GM12878 (cell line): ENCODE measurements around the gene DCAF5. TPM values are rescaled to one million over a fixed set of nuclear protein-coding genes. Genes with fewer than 3 reads are reported as not detected.

Experiments used
- ATAC-seq: fragments of 200-7000 bp; cut with Tn5 transposase; 3 replicates; pipeline ENCODE4 v1.9.1; 2020; ENCODE audit warnings: mild to moderate bottlenecking, moderate library complexity
- BruUV-seq: library from RNA; stranded (reverse); fragments of 400-500 nt; replicated peaks from 2 replicates; lab custom pipeline; 2021; lab: Mats Ljungman, UMichigan
- CTCF ChIA-PET: fragments of 300-600 bp; sonication (Branson Sonifier 250); formaldehyde crosslinking; extraction: SDS; loops from one replicate; lab custom pipeline; 2021; ENCODE audit warnings: inconsistent platforms; lab: Yijun Ruan, JAX
- POLR2A ChIA-PET: fragments of 350-600 bp; formaldehyde crosslinking; extraction: SDS; loops from one replicate; lab custom pipeline; 2021; ENCODE audit warnings: inconsistent platforms; lab: Charles Lee
- RAD21 ChIA-PET: fragments of 300-600 bp; sonication (Branson Sonifier 250); formaldehyde crosslinking; loops from one replicate; lab custom pipeline; 2023; ENCODE audit warnings: antibody characterized with exemption; ENCODE audit not compliant: unreplicated experiment; lab: Charles Lee
- SMC1A ChIA-PET: fragments of 300-600 bp; sonication (Branson Sonifier 250); formaldehyde crosslinking; loops from one replicate; lab custom pipeline; 2023; ENCODE audit not compliant: unreplicated experiment, uncharacterized antibody; lab: Charles Lee
- DNase-seq: peaks from one replicate; pipeline ENCODE4 v3.0.0-alpha.2; 2011; ENCODE audit warnings: low read depth, low spot score
- FAIRE-seq: peaks from 3 replicates; lab custom pipeline; 2011; peaks lifted over from hg19 to GRCh38; lab: Jason Lieb, UNC
- H2AFZ ChIP-seq: 2 replicates; pipeline ENCODE4 v1.6.0; 2011; ENCODE audit warnings: low read depth, low read length, control low read depth; ENCODE audit not compliant: control insufficient read depth
- H3K27ac ChIP-seq: 2 replicates; pipeline ENCODE4 v1.5.1; 2011; ENCODE audit warnings: control low read depth; ENCODE audit not compliant: control insufficient read depth, insufficient read depth
- H3K27me3 ChIP-seq, 2 experiments: replicated peaks in 1 of 2; 2 replicates each; pipeline versions ENCODE4 v1.6.0 to v1.6.1; 2011; ENCODE audit warnings: low read length in 1 of 2; ENCODE audit not compliant: control insufficient read depth in 2 of 2, insufficient read depth in 2 of 2
- H3K36me3 ChIP-seq, 2 experiments: 2 replicates each; pipeline ENCODE4 v1.5.1; 2011; ENCODE audit warnings: low read length in 1 of 2; ENCODE audit not compliant: control insufficient read depth in 2 of 2, insufficient read depth in 2 of 2
- H3K4me1 ChIP-seq: 2 replicates; pipeline ENCODE4 v1.6.1; 2011; ENCODE audit warnings: mild to moderate bottlenecking, low read length, moderate library complexity, mixed read lengths; ENCODE audit not compliant: control insufficient read depth, insufficient read depth
- H3K4me2 ChIP-seq: 2 replicates; pipeline ENCODE4 v1.6.0; 2011; ENCODE audit warnings: control low read depth; ENCODE audit not compliant: control insufficient read depth, insufficient read depth
- H3K4me3 ChIP-seq: fragments of 200-600 bp; sonication (generic); 2 replicates; pipeline ENCODE4 v1.5.1; 2016
- H3K79me2 ChIP-seq: 2 replicates; pipeline ENCODE4 v1.6.0; 2011; ENCODE audit warnings: low read length; ENCODE audit not compliant: control insufficient read depth, insufficient read depth
- H3K9ac ChIP-seq: 2 replicates; pipeline ENCODE4 v1.8.0; 2011; ENCODE audit warnings: low read length, control low read depth, mixed read lengths; ENCODE audit not compliant: control insufficient read depth, insufficient read depth
- H3K9me3 ChIP-seq: replicated peaks from 3 replicates; pipeline ENCODE4 v1.5.1; 2011; ENCODE audit warnings: mild to moderate bottlenecking, low read length; ENCODE audit not compliant: control insufficient read depth, insufficient read depth
- H4K20me1 ChIP-seq: 2 replicates; pipeline ENCODE4 v1.6.0; 2011; ENCODE audit not compliant: control insufficient read depth, insufficient read depth
- CEBPB ChIP-seq, 2 experiments: fragments of 150-350 bp in 1 of 2; IDR thresholded peaks; 2 replicates each; pipeline ENCODE4 v1.6.1; 2012 to 2014; ENCODE audit warnings: low read depth in 2 of 2, low read length in 2 of 2, borderline replicate concordance in 1 of 2, inconsistent platforms in 1 of 2
- CREB1 ChIP-seq: IDR thresholded peaks from 2 replicates; pipeline ENCODE4 v1.6.1; 2012; ENCODE audit warnings: low read depth, mild to moderate bottlenecking, inconsistent platforms
- IRF4 ChIP-seq: IDR thresholded peaks from 2 replicates; pipeline ENCODE4 v1.6.1; 2011; ENCODE audit warnings: low read depth, low read length
- JUND ChIP-seq: IDR thresholded peaks from 2 replicates; pipeline ENCODE4 v1.6.1; 2012; ENCODE audit warnings: low read depth, mild to moderate bottlenecking, low read length, improper control_type of control experiment, moderate library complexity
- SMAD5 ChIP-seq: IDR thresholded peaks from 2 replicates; pipeline ENCODE4 v1.6.1; 2016; ENCODE audit warnings: antibody characterized with exemption, low read depth
- TCF3 ChIP-seq: IDR thresholded peaks from 2 replicates; pipeline ENCODE4 v1.6.1; 2012; ENCODE audit warnings: low read depth, mild to moderate bottlenecking, low read length, borderline replicate concordance; ENCODE audit not compliant: insufficient read depth
- WGBS: methylation state at CpG from one replicate; pipeline ENCODE4 v1.1.6; 2016; ENCODE audit warnings: low lambda C conversion rate; ENCODE audit not compliant: insufficient replicate concordance, insufficient coverage; ENCODE audit errors: missing lambda C conversion rate; 5-methylcytosine and 5-hydroxymethylcytosine counted together
- in situ Hi-C: fragments of 300-500 bp; cut with MboI; formaldehyde crosslinking; loops from 9 replicates; pipeline ENCODE4 v1.14.3; 2018; ENCODE audit warnings: mixed read lengths
- intact Hi-C: fragments of 100-400 bp; cut with micrococcal nuclease; formaldehyde crosslinking; loops from one replicate; pipeline ENCODE4 v1.14.2; 2022; ENCODE audit not compliant: unreplicated experiment
- polyA plus RNA-seq, 11 experiments: library from polyadenylated mRNA; depleted of rRNA in 4 of 11; unstranded in 6 of 11; stranded (reverse) in 5 of 11; fragments of >200 nt; fragmentation: Nextera tagmentation in 4 of 11; fragmentation: Illumina TruSeq in 1 of 11; extraction: Ambion mirVana in 4 of 11; extraction: Trizol in 1 of 11; gene quantifications; 1 replicate in 1 of 11; 2 replicates in 10 of 11; pipeline versions ENCODE4 v1.2.1 to v1.2.3, GENCODE V29; 2011 to 2016; ENCODE audit warnings: inconsistent platforms in 2 of 11, missing spikeins in 2 of 11, low read depth in 1 of 11
- total RNA-seq, 4 experiments: library from RNA; depleted of rRNA in 3 of 4; stranded (reverse); fragments of >200 nt in 3 of 4; fragmentation: Illumina TruSeq in 1 of 4; extraction: Trizol in 1 of 4; gene quantifications; 2 replicates each; pipeline versions ENCODE4 v1.2.1 to v1.2.3, GENCODE V29; 2013 to 2021
- TF ChIP-seq, protein P1 (sequence below): fragments of 450-650 bp; IDR thresholded peaks from 2 replicates; pipeline ENCODE4 v1.6.1; 2017; ENCODE audit warnings: mild to moderate bottlenecking
- TF ChIP-seq, protein P2 (sequence below): fragments of 450-650 bp; IDR thresholded peaks from 2 replicates; pipeline ENCODE4 v1.6.1; 2017; ENCODE audit warnings: mild to moderate bottlenecking, low read depth, inconsistent platforms; ENCODE audit not compliant: poor library complexity, severe bottlenecking
- TF ChIP-seq, protein P3 (sequence below): IDR thresholded peaks from 2 replicates; pipeline ENCODE4 v1.6.1; 2012; ENCODE audit warnings: low read depth, low read length, improper control_type of control experiment
- TF ChIP-seq, protein P4 (sequence below): fragments of 450-650 bp; IDR thresholded peaks from 2 replicates; pipeline ENCODE4 v1.6.1; 2016; ENCODE audit warnings: mild to moderate bottlenecking, moderate library complexity, borderline replicate concordance
- TF ChIP-seq, protein P5 (sequence below): fragments of 450-650 bp; IDR thresholded peaks from 2 replicates; pipeline ENCODE4 v1.6.1; 2017; ENCODE audit warnings: antibody characterized with exemption, mild to moderate bottlenecking, moderate library complexity

DCAF5 gene
- total and polyA plus RNA-seq, 10 of the 15 experiments (the other 5 are each of a cell fraction or from before 2014, with no cell fraction given): 6.8 to 38.1 (median 19.1) TPM

DNA sequence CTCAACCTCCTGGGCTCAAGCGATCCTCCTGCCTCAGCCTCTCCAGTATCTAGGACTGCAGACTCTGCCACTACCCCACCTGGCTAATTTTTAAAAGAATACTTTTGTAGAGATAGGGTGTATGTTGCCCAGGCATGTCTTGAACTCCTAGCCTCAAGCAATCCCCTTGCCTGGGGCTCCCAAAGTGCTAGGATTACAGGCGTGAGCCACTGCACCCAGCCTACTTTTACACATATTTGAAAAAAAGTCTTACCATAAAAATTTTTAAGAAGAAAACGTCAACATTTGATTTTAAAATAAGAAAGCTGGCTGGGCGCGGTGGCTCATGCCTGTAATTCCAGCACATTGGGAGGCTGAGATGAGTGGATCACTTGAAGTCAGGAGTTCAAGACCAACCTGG is 46.5 kb downstream of the DCAF5 start (continued):
- TF ChIP-seq, protein P1, sequence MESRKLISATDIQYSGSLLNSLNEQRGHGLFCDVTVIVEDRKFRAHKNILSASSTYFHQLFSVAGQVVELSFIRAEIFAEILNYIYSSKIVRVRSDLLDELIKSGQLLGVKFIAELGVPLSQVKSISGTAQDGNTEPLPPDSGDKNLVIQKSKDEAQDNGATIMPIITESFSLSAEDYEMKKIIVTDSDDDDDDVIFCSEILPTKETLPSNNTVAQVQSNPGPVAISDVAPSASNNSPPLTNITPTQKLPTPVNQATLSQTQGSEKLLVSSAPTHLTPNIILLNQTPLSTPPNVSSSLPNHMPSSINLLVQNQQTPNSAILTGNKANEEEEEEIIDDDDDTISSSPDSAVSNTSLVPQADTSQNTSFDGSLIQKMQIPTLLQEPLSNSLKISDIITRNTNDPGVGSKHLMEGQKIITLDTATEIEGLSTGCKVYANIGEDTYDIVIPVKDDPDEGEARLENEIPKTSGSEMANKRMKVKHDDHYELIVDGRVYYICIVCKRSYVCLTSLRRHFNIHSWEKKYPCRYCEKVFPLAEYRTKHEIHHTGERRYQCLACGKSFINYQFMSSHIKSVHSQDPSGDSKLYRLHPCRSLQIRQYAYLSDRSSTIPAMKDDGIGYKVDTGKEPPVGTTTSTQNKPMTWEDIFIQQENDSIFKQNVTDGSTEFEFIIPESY: no peak
- TF ChIP-seq, protein P2, sequence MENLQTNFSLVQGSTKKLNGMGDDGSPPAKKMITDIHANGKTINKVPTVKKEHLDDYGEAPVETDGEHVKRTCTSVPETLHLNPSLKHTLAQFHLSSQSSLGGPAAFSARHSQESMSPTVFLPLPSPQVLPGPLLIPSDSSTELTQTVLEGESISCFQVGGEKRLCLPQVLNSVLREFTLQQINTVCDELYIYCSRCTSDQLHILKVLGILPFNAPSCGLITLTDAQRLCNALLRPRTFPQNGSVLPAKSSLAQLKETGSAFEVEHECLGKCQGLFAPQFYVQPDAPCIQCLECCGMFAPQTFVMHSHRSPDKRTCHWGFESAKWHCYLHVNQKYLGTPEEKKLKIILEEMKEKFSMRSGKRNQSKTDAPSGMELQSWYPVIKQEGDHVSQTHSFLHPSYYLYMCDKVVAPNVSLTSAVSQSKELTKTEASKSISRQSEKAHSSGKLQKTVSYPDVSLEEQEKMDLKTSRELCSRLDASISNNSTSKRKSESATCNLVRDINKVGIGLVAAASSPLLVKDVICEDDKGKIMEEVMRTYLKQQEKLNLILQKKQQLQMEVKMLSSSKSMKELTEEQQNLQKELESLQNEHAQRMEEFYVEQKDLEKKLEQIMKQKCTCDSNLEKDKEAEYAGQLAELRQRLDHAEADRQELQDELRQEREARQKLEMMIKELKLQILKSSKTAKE: no peak
- TF ChIP-seq TCF3 (no peak), IRF4 (no peak)

DNA sequence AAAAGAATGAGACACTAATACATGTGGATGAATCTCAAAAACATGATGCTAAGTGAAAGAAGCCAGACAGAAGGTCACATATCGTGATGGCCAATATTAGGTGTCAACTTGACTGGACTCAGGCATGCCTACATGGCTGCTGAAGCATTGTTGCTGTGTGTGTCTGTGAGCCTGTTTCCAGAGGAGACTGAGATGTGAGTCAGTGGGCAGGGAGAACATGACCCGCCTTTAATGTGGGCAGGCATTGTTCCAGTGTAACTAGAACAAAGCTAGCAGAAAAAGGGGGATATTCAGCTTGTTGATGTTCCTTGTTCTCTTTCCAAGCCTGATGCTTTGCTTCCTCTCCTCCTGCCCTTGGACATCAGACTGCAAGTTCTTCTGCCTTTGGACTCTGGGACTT is 47.6 kb downstream of the DCAF5 start:
- Histone ChIP-seq H4K20me1 (no peaks in the 10 kb centered on the region), H3K9ac (no peak overlapping the region), H3K4me3 (no peak overlapping the region), H3K27me3 (no peaks in the 10 kb centered on the region), H3K36me3 (peaks cover 4 to 9% of the 10 kb centered on the region in 2 experiments; a peak in 3 of 4 replicates), H3K9me3 (no peaks in the 10 kb centered on the region), H3K4me1 (no peaks in the 10 kb centered on the region), H2AFZ (no peak overlapping the region), H3K27ac (no peak overlapping the region), H3K4me2 (no peak overlapping the region), H3K79me2 (no peaks in the 10 kb centered on the region)
- ChIA-PET CTCF (interaction anchor here (0.7 kb wide), 1 partner anchor 16 kb away, joined by 3 read pairs; no protein-coding TSS in a partner anchor), RAD21 (no interaction called here), POLR2A (no interaction called here), SMC1A (interaction anchor here (4.7 kb wide), 1 partner anchor 194 kb away, joined by 45 read pairs; no protein-coding TSS in a partner anchor)
- DNase-seq: no peak
- ATAC-seq: no peak
- no TSS peak for BruUV-seq
- intact Hi-C loops: no loop called here
- in situ Hi-C loops: no loop called here
- no peak for FAIRE-seq
- WGBS: 86% methylated on average over 2 of the region's 2 CpGs
- TF ChIP-seq, protein P3, sequence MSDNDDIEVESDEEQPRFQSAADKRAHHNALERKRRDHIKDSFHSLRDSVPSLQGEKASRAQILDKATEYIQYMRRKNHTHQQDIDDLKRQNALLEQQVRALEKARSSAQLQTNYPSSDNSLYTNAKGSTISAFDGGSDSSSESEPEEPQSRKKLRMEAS: no peak
- TF ChIP-seq, protein P4, sequence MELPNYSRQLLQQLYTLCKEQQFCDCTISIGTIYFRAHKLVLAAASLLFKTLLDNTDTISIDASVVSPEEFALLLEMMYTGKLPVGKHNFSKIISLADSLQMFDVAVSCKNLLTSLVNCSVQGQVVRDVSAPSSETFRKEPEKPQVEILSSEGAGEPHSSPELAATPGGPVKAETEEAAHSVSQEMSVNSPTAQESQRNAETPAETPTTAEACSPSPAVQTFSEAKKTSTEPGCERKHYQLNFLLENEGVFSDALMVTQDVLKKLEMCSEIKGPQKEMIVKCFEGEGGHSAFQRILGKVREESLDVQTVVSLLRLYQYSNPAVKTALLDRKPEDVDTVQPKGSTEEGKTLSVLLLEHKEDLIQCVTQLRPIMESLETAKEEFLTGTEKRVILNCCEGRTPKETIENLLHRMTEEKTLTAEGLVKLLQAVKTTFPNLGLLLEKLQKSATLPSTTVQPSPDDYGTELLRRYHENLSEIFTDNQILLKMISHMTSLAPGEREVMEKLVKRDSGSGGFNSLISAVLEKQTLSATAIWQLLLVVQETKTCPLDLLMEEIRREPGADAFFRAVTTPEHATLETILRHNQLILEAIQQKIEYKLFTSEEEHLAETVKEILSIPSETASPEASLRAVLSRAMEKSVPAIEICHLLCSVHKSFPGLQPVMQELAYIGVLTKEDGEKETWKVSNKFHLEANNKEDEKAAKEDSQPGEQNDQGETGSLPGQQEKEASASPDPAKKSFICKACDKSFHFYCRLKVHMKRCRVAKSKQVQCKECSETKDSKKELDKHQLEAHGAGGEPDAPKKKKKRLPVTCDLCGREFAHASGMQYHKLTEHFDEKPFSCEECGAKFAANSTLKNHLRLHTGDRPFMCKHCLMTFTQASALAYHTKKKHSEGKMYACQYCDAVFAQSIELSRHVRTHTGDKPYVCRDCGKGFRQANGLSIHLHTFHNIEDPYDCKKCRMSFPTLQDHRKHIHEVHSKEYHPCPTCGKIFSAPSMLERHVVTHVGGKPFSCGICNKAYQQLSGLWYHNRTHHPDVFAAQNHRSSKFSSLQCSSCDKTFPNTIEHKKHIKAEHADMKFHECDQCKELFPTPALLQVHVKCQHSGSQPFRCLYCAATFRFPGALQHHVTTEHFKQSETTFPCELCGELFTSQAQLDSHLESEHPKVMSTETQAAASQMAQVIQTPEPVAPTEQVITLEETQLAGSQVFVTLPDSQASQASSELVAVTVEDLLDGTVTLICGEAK: no peak
- TF ChIP-seq CEBPB (IDR thresholded peaks at IDR 0.05; ENCODE audit: borderline replicate concordance in 1 of 2, low read depth in 2 of 2, low read length in 2 of 2) (no peak), CREB1 (no peak), JUND (no peak), SMAD5 (no peak)
- TF ChIP-seq, protein P5, sequence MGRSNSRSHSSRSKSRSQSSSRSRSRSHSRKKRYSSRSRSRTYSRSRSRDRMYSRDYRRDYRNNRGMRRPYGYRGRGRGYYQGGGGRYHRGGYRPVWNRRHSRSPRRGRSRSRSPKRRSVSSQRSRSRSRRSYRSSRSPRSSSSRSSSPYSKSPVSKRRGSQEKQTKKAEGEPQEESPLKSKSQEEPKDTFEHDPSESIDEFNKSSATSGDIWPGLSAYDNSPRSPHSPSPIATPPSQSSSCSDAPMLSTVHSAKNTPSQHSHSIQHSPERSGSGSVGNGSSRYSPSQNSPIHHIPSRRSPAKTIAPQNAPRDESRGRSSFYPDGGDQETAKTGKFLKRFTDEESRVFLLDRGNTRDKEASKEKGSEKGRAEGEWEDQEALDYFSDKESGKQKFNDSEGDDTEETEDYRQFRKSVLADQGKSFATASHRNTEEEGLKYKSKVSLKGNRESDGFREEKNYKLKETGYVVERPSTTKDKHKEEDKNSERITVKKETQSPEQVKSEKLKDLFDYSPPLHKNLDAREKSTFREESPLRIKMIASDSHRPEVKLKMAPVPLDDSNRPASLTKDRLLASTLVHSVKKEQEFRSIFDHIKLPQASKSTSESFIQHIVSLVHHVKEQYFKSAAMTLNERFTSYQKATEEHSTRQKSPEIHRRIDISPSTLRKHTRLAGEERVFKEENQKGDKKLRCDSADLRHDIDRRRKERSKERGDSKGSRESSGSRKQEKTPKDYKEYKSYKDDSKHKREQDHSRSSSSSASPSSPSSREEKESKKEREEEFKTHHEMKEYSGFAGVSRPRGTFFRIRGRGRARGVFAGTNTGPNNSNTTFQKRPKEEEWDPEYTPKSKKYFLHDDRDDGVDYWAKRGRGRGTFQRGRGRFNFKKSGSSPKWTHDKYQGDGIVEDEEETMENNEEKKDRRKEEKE: no peak
